Endothelial cell of umbilical vein (primary cell): ENCODE data around the gene SLC2A4. TPM values are rescaled to one million over a fixed set of nuclear protein-coding genes. Genes with fewer than 3 reads are reported as not detected.
A peak's percentile ranks its signal among the peaks of the same experiment; 100 is the strongest.

Source experiments
- BruUV-seq: library from RNA; stranded (reverse); fragments of 400-500 nt; replicated peaks from 2 replicates; lab custom pipeline; 2021; lab: Mats Ljungman, UMichigan
- CTCF ChIA-PET: fragments of 300-600, 350-600 bp; sonication (Branson Sonifier 250); formaldehyde crosslinking; loops from one replicate; lab custom pipeline; 2021; ENCODE audit warnings: antibody characterized with exemption, inconsistent platforms; lab: Charles Lee
- POLR2A ChIA-PET: fragments of 300-600, 350-600 bp; sonication (Branson Sonifier 250); formaldehyde crosslinking; loops from one replicate; lab custom pipeline; 2021; ENCODE audit warnings: antibody characterized with exemption, inconsistent platforms; lab: Charles Lee
- DNase-seq: peaks from one replicate; pipeline ENCODE4 v3.0.0-alpha.2; 2011; ENCODE audit warnings: low read depth, low spot score
- FAIRE-seq: peaks from 2 replicates; lab custom pipeline; 2011; peaks lifted over from hg19 to GRCh38; lab: Jason Lieb, UNC
- H2AFZ ChIP-seq: 2 replicates; pipeline ENCODE4 v1.6.0; 2012; ENCODE audit warnings: low read depth, low read length, control low read depth, inconsistent platforms
- H3K27ac ChIP-seq: 2 replicates; pipeline ENCODE4 v1.5.1; 2011; ENCODE audit warnings: low read depth, mild to moderate bottlenecking, control low read depth, low read length, moderate library complexity; ENCODE audit not compliant: insufficient read depth
- H3K27me3 ChIP-seq, 2 experiments: 2 replicates each; pipeline versions ENCODE4 v1.6.0 to v1.6.1; 2011; ENCODE audit warnings: low read length in 2 of 2, mixed read lengths in 1 of 2; ENCODE audit not compliant: control insufficient read depth in 2 of 2, insufficient read depth in 2 of 2
- H3K36me3 ChIP-seq, 2 experiments: 2 replicates in 1 of 2; 3 replicates in 1 of 2; pipeline ENCODE4 v1.5.1; 2011; ENCODE audit warnings: low read length in 2 of 2, mild to moderate bottlenecking in 1 of 2, moderate library complexity in 1 of 2; ENCODE audit not compliant: control insufficient read depth in 2 of 2, insufficient read depth in 2 of 2; ENCODE audit errors: extremely low read depth in 1 of 2
- H3K4me1 ChIP-seq: 3 replicates; pipeline ENCODE4 v1.5.1; 2011; ENCODE audit warnings: mild to moderate bottlenecking, low read length; ENCODE audit not compliant: control insufficient read depth, insufficient read depth; ENCODE audit errors: extremely low read depth
- H3K4me2 ChIP-seq: 2 replicates; pipeline ENCODE4 v1.6.1; 2011; ENCODE audit warnings: low read length, control low read depth, mixed read lengths; ENCODE audit not compliant: insufficient read depth
- H3K4me3 ChIP-seq, 3 experiments: fragments of 200-600 bp in 1 of 3; sonication (generic), shearing (Covaris generic) in 1 of 3; replicated peaks in 1 of 3; 2 replicates each; pipeline ENCODE4 v1.5.1; 2011 to 2016; ENCODE audit warnings: control low read depth in 3 of 3, low read length in 3 of 3, mild to moderate bottlenecking in 2 of 3, inconsistent platforms in 1 of 3, low read depth in 1 of 3, moderate library complexity in 1 of 3; ENCODE audit not compliant: insufficient read depth in 1 of 3
- H3K79me2 ChIP-seq: 2 replicates; pipeline ENCODE4 v1.6.0; 2012; ENCODE audit warnings: low read length, inconsistent platforms; ENCODE audit not compliant: control insufficient read depth, insufficient read depth
- H3K9ac ChIP-seq: replicated peaks from 2 replicates; pipeline ENCODE3; 2011; ENCODE audit warnings: low read length, control low read depth; ENCODE audit not compliant: insufficient read depth; ENCODE audit errors: extremely low read depth
- H3K9me1 ChIP-seq: replicated peaks from 3 replicates; pipeline ENCODE4 v1.6.0; 2011; ENCODE audit warnings: mild to moderate bottlenecking, low read length; ENCODE audit not compliant: control insufficient read depth, insufficient read depth; ENCODE audit errors: extremely low read depth
- H3K9me3 ChIP-seq: replicated peaks from 2 replicates; pipeline ENCODE4 v1.5.1; 2012; ENCODE audit warnings: low read length, inconsistent platforms; ENCODE audit not compliant: control insufficient read depth, insufficient read depth
- H4K20me1 ChIP-seq: replicated peaks from 2 replicates; pipeline ENCODE3; 2011; ENCODE audit warnings: mild to moderate bottlenecking, low read length; ENCODE audit not compliant: control insufficient read depth, insufficient read depth; ENCODE audit errors: extremely low read depth
- EZH2 ChIP-seq: IDR thresholded peaks from 2 replicates; pipeline ENCODE4 v1.6.1; 2012; ENCODE audit warnings: borderline replicate concordance, low read depth, mild to moderate bottlenecking, moderate library complexity, low read length, inconsistent platforms; ENCODE audit not compliant: severe bottlenecking
- GATA2 ChIP-seq: IDR thresholded peaks from 2 replicates; pipeline ENCODE4 v1.7.0; 2011; ENCODE audit warnings: low read depth, mild to moderate bottlenecking, moderate library complexity, mixed read lengths, low read length; ENCODE audit not compliant: insufficient read length, insufficient read depth
- JUN ChIP-seq: IDR thresholded peaks from 2 replicates; pipeline ENCODE4 v1.6.1; 2011; ENCODE audit warnings: borderline replicate concordance, low read depth; ENCODE audit not compliant: insufficient read length, insufficient read depth
- MYC ChIP-seq: IDR thresholded peaks from one replicate; pipeline ENCODE4 v1.6.1; 2011; ENCODE audit warnings: mild to moderate bottlenecking, low read depth, low read length
- POLR2A ChIP-seq: IDR thresholded peaks from 2 replicates; pipeline ENCODE4 v1.6.1; 2012; ENCODE audit warnings: low read depth, mild to moderate bottlenecking, control low read depth, low read length
- POLR2AphosphoS5 ChIP-seq: IDR thresholded peaks from 2 replicates; pipeline ENCODE4 v1.6.1; 2012; ENCODE audit warnings: low read depth, mild to moderate bottlenecking, control low read depth, low read length, moderate library complexity; ENCODE audit not compliant: insufficient read depth
- dilution Hi-C: fragments of 300-500 bp; cut with MboI; formaldehyde crosslinking; loops from one replicate; pipeline ENCODE4 v1.15.0; 2019; ENCODE audit warnings: low sequenced_read_pairs; ENCODE audit not compliant: extremely low pct_ligation_motif_present
- intact Hi-C: fragments of 100-400 bp; cut with micrococcal nuclease; formaldehyde crosslinking; loops from one replicate; pipeline ENCODE4 v1.10.0; 2022
- polyA plus RNA-seq, 4 experiments: library from polyadenylated mRNA; depleted of rRNA in 3 of 4; stranded (reverse) in 3 of 4; unstranded in 1 of 4; fragments of >200 nt; gene quantifications; 2 replicates each; pipeline versions ENCODE4 v1.2.1 to v1.2.3, GENCODE V29; 2011 to 2012; ENCODE audit warnings: missing spikeins in 1 of 4
- total RNA-seq: library from RNA; stranded (reverse); gene quantifications from 2 replicates; pipeline ENCODE4 v1.2.3, GENCODE V29; 2021

The SLC2A4 gene
- total and polyA plus RNA-seq, 2 donors (not counting 3 experiments of a cell fraction or from before 2014, with no cell fraction given): 0.12 TPM; not detected in 1

- Histone ChIP-seq H4K20me1 (no peaks in the 10 kb centered on the region), H3K27ac (peak within 1 kb of the TSS; percentile 95), H3K27me3 (no peaks in the 10 kb centered on the region), H3K4me1 (peaks cover 28% of the 10 kb centered on the region), H3K79me2 (peaks cover 45% of the 10 kb centered on the region), H3K9ac (peak within 1 kb of the TSS; percentile 92), H3K9me1 (no peaks in the 10 kb centered on the region), H3K36me3 (peaks cover 6 to 21% of the 10 kb centered on the region in 2 experiments), H2AFZ (peak within 1 kb of the TSS; percentile 96), H3K4me3 (peak within 1 kb of the TSS; percentile 30 to 91 (median 83)), H3K4me2 (peak within 1 kb of the TSS; percentile 97), H3K9me3 (no peaks in the 10 kb centered on the region)
- TSS peak; percentile 90 for BruUV-seq
- FAIRE-seq (no peak), DNase-seq (peak; percentile 94)
- dilution Hi-C loops: no loop called here
- ChIA-PET POLR2A (interaction anchor here (0.8 kb wide), 1 partner anchor 87 kb away, joined by 5 read pairs; the partner anchor contains the start of gene NEURL4), CTCF (interaction anchor here (1.0 to 3.4 kb wide), 4 partner anchors 10 to 196 kb away, joined by 3 to 24 read pairs (median 12); partner anchors contain the start of genes ACADVL, CTDNEP1, DLG4 and ELP5)
- intact Hi-C loops: loop anchor here (2.0 kb wide), 1 partner anchor 39 kb away; the partner anchor contains the start of gene SLC2A4
- TF ChIP-seq POLR2AphosphoS5 (peak; percentile 54), GATA2 (no peak), JUN (no peak), EZH2 (no peak), MYC (no peak), POLR2A (peak; percentile 60)
Observed at GRCh38 chr17:7241783-7242716, 39.5 kb upstream of the SLC2A4 start, which contains the start of gene GABARAP. GABARAP (minus strand) TSS chr17:7242449; CDS start chr17:7242330, 119 bp downstream.
